ENCODE data around the gene DBP. TPM values are rescaled to one million over a fixed set of nuclear protein-coding genes. Genes with fewer than 3 reads are reported as not detected.

The DBP gene
- total RNA-seq, 1 experiment from 2014 or later: 12.6 TPM

DNA sequence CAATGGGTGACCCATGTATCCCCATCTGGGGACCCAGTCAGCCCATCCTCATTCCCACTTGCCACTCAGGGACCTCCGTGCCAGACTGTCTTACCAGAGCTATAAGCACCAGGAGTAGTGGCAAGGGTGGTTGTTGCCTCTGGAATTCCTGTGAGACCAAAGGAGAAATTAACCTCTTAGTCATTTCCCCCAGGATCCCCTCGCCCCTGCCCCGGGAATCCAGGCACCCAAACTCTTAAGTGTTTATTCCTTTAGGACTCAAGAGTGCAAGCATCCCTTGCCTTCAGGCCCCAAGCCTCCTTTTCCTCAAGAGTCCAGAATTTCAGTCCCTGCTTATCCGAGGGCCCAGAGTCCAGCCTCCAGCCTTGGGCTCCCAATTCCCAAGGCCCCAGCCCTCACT lies 26.5 kb upstream of the DBP start:
- no peak overlapping the region for H2BK120ac ChIP-seq (ENCODE audit: low read depth, low read length, poor library complexity, severe bottlenecking)
- no peak overlapping the region for H4K91ac ChIP-seq (ENCODE audit: insufficient read length, low read depth, low read length)
- no peak overlapping the region; the same call in 1 of the 2 replicates for H3K14ac ChIP-seq (ENCODE audit: insufficient read depth, low read length)
- H3K56ac ChIP-seq (ENCODE audit: insufficient read length, low read depth, low read length): no peak overlapping the region
- H3K27ac Mint-ChIP-seq: no peak overlapping the region
- H3K9ac ChIP-seq (ENCODE audit: extremely low read depth, insufficient read length, low read length): no peak overlapping the region
- peaks cover 0 to 6% (median 5%) of the 10 kb centered on the region in 3 experiments; a peak in 2 of 7 replicates for H3K36me3 Mint-ChIP-seq (ENCODE audit: insufficient read depth in 1 of 3, low read depth in 3 of 3)
- peaks cover 5 to 7% of the 10 kb centered on the region in 2 experiments; a peak in 4 of 5 replicates for H3K9me3 Mint-ChIP-seq
- H3K4me2 ChIP-seq (ENCODE audit: insufficient read depth, insufficient read length, low read length): no peak overlapping the region
- no peak overlapping the region for H3K27ac ChIP-seq (ENCODE audit: insufficient read length, low read depth, low read length)
- no peak overlapping the region for H2BK12ac ChIP-seq (ENCODE audit: insufficient read length, low read depth, low read length)
- no peak overlapping the region for H3K4ac ChIP-seq (ENCODE audit: low read depth, low read length)
- no peak for DNase-seq
- H2AFZ ChIP-seq (ENCODE audit: low read length): no peak overlapping the region
- H3K23ac ChIP-seq (ENCODE audit: insufficient read length, low read depth, low read length): no peak overlapping the region
- no peak overlapping the region for H2AK5ac ChIP-seq (ENCODE audit: insufficient read length, low read length)
- H2BK15ac ChIP-seq (ENCODE audit: low read depth, low read length): no peak overlapping the region
- no CpG with 5 or more reads among the region's 4 CpGs for WGBS (ENCODE audit: extremely low coverage, insufficient read length, low lambda C conversion rate)
- no peaks in the 10 kb centered on the region for H3K79me2 ChIP-seq (ENCODE audit: insufficient read depth, low read length)
- H3K27me3 ChIP-seq (ENCODE audit: insufficient read depth, low read length): no peaks in the 10 kb centered on the region
- no peak overlapping the region for H2BK5ac ChIP-seq (ENCODE audit: insufficient read length, low read length)
- no peak overlapping the region for H4K5ac ChIP-seq (ENCODE audit: insufficient read length, low read depth, low read length)
- H3K23me2 ChIP-seq (ENCODE audit: insufficient read length, low read depth, low read length, poor library complexity, severe bottlenecking): no peaks in the 10 kb centered on the region
- H3K9me3 ChIP-seq (ENCODE audit: control insufficient read depth, low read depth, low read length): no peaks in the 10 kb centered on the region
- no peak overlapping the region for H3K4me3 Mint-ChIP-seq
- no peaks in the 10 kb centered on the region for H4K20me1 ChIP-seq (ENCODE audit: control insufficient read depth, insufficient read depth, insufficient read length)
- H3K18ac ChIP-seq (ENCODE audit: insufficient read length, low read depth, low read length): no peak overlapping the region
- no peaks in the 10 kb centered on the region for H3K79me1 ChIP-seq (ENCODE audit: insufficient read depth, low read depth, low read length, poor library complexity, severe bottlenecking)
- TF ChIP-seq, protein P1, sequence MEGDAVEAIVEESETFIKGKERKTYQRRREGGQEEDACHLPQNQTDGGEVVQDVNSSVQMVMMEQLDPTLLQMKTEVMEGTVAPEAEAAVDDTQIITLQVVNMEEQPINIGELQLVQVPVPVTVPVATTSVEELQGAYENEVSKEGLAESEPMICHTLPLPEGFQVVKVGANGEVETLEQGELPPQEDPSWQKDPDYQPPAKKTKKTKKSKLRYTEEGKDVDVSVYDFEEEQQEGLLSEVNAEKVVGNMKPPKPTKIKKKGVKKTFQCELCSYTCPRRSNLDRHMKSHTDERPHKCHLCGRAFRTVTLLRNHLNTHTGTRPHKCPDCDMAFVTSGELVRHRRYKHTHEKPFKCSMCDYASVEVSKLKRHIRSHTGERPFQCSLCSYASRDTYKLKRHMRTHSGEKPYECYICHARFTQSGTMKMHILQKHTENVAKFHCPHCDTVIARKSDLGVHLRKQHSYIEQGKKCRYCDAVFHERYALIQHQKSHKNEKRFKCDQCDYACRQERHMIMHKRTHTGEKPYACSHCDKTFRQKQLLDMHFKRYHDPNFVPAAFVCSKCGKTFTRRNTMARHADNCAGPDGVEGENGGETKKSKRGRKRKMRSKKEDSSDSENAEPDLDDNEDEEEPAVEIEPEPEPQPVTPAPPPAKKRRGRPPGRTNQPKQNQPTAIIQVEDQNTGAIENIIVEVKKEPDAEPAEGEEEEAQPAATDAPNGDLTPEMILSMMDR (conservative IDR thresholded peaks at IDR 0.05): no peak
- no peak overlapping the region for H4K8ac ChIP-seq (replicated peaks; ENCODE audit: insufficient read length, low read depth, low read length)
- no peak overlapping the region for H3T11ph ChIP-seq (ENCODE audit: low read length)
- H2BK20ac ChIP-seq (ENCODE audit: low read depth, low read length, poor library complexity, severe bottlenecking): no peak overlapping the region
- H3K27me3 Mint-ChIP-seq (ENCODE audit: low read depth): peaks cover 12% of the 10 kb centered on the region
- H3K4me1 Mint-ChIP-seq: 0 out of 4 replicates have a peak, but pooled peaks cover 0 to 6% of the 10 kb centered on the region in 2 experiments
- H3K4me1 ChIP-seq (ENCODE audit: insufficient read depth, low read length): no peaks in the 10 kb centered on the region
